HUDEP-2 (cell line): ENCODE data around the gene SLC35C1.
"Not testable (repeated sequence)": the region's sequence is repeated elsewhere in the genome, so short reads cannot be mapped to it uniquely, and the experiment has no call there.

Experiments
- DNase-seq, 76 experiments: peaks; one replicate each; lab custom pipeline; 2025; ENCODE audit not compliant: unreplicated experiment in 76 of 76; lab: John Stamatoyannopoulos, UW

The SLC35C1 gene

GRCh38 chr11:45786272-45786671 is 18.7 kb upstream of the SLC35C1 start:
- DNase-seq = no peak

DNA sequence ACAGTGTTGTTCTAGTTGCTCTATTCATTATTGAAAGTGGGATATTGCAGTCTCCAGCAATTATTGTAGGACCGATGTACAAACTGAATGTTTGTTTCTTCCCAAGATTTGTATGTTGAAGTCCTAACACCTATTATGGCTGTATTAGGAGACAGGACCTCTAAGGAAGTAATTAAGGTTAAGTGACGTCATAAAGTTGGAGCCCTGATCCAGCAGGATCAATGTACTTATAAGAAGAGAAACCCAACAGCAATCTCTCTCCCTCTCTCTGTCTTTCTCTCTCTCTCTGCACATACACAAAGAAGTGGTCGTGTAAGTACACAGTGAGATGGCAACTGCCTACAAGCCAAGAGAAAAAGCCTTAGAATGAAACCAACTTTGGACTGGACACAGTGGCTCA is 16.1 kb upstream of the SLC35C1 start:
- no peak for DNase-seq

GRCh38 chr11:45791524-45791923 is 13.4 kb upstream of the SLC35C1 start:
- DNase-seq = no peak

DNA sequence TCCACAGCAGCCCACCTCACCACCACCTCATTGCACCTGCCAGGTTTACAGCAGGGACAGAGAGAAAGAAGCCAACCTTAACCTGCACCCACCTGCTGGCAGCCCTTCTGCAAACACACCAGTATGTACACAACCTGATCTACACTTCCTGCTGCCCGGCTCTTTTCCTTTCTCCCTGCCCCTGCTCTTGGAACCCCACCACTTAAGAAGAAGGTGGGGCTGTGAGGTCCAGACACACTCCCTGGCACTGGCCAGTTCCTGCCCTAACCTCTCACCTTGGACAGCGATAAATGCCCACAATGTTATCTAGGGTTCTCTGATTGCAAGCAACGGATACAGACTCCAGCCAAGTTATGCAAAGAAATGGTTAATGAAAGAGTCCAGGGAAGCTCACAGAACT is 10.8 kb upstream of the SLC35C1 start:
- DNase-seq = no peak

DNA sequence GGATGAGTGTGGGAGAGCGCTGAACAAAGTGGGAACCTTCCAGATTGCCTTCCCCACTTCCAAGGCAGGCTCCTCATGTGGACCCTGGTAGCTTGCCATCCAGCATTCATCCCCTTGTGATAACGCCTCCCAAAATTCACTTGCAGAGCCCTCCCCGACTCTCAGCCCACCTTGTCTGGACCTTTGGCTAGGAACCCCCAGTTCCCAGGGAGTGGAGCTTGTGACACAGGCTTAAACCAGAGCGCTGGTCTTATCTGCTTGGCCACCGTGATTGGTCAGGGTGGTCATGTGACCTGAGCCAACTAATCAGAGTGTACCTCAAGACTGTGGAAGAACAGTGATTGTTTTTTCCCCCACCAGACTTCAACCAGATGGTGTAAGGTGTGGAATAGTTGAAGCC is 9.6 kb upstream of the SLC35C1 start:
- no peak for DNase-seq

DNA sequence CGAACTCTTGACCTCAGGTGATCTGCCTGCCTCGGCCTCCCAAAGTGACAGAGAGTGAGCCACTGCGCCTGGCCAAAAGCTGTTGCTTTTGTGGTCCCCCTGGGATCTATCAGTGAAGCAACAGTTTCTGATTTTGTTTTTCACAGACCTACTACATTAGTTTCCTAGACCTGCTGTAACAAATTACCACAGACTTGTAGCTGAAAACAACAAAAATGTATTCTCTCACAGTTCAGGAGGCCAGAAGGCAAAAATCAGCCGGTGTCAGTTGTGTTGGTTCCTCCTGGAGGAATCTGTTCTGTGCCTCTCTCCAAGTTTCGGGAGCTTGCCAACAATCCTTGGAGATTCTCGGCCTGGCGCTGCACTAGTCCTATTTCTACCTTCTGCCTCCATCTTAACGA is 8.5 kb upstream of the SLC35C1 start:
- no peak for DNase-seq

DNA sequence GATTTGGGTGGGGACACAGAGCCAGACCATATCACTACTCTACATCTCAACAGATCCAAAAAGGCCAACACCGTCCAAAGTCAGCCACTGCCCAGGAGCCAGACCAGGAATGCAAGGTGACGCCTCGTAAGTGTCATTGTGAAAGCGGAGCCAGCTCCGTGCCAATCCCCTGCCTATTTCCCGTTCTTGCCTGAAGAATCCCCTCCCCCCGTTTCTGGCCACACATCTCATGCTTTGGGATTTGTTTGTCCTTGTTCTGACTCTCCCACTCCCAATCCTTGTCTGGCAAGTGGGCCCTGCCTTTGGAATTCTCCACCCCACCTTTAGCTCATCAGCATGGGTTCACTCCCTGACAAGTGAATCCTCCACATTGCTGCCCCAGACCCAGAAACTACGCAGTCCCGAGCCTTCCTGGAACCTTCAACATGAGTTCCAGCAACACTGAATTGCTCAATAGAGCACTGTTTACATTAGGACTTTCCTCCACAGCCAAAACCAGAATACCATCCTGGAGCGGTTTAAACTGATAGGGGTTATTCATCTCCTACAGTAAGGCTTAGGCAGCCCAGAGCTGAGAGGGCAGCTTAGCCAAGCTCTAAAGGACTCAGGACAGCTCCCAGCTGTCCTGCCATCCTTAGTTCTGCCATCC is 6.0 kb upstream of the SLC35C1 start:
- peak in 3 of 76 experiments; percentile 7 to 32 (median 10) for DNase-seq

GRCh38 chr11:45799562-45799961 is 5.4 kb upstream of the SLC35C1 start:
- DNase-seq = no peak

GRCh38 chr11:45800261-45800660 is 4.7 kb upstream of the SLC35C1 start:
- no peak for DNase-seq

DNA sequence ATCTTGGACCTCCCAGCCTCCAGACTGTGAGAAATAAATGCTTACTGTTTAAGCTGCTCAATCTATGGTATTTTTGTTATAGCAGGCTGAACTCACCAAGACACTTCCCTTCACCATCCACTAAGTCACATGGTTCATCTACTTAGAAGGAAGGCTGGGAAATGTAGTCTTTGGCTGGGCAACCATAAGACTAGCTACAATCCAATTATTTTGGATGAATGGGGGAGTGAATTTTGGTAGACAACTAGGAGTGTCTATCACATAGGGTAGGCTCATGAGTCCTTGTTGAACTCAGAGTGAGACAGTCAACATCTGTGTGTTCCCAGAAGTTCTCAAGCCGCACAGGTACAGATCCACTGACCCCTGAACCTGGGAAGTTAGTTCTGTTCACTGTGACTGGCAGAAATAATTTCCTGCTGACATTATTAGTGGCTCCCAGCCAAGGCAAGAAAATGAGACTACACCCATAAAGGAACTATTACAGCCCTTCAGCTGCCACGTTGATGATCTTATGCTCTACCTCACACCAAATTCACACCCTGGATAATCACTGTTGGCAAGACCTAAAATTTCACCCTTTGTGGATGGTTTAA is 3.1 kb upstream of the SLC35C1 start:
- DNase-seq = peak in 4 of 76 experiments; percentile 4 to 29 (median 18)

- DNase-seq = no peak
Observed at GRCh38 chr11:45802531-45803317, 2.2 kb upstream of the SLC35C1 start.

DNA sequence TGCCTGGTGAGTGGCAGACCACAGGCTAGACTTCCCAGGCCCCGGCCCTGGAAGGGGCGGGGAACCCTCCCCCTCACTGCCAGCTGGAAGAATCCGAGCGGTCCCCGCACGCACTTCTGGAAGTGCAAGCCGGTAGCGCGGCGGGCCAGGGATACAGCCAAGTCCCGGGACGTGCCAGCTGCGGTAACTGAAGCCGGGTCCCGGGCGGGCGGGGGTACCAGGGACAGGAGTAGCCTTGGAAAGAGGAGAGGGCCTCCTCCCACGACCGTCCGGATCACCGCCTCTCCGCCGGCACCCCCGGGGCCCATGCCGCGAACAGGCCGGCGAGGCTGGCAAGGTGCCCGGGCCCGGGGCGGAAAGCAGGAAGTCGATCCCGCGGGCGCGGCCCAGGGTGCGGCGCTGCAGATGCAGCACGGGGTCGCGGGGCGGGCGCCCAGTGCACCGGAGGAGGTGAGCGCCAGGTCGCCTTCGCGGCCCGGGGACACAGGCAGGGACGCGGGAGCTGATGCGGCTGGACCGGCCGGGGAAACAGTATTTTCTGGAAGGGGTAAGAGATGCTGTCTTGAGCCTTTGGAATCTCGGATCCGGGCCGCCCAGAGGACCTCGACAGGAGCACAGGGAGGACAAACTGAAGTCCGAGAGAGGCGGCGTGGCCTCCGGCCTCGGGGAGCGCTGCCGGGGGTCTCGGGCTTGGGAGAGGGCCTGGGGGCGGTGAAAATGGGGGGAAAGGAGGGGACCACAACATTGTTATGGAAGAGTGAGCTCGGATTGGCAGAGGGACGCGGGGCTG is 783 bp upstream of the SLC35C1 start:
- peak in 37 of 76 experiments; percentile 5 to 56 (median 31) for DNase-seq

GRCh38 chr11:45805305-45806071 is 539 bp downstream of the SLC35C1 start:
- DNase-seq = peak in 3 of 76 experiments; percentile 44 to 66 (median 59)

- DNase-seq = no peak
Observed at GRCh38 chr11:45806072-45806933, 1.4 kb downstream of the SLC35C1 start.

- no peak for DNase-seq
Observed at GRCh38 chr11:45806937-45807791, 2.2 kb downstream of the SLC35C1 start.

DNA sequence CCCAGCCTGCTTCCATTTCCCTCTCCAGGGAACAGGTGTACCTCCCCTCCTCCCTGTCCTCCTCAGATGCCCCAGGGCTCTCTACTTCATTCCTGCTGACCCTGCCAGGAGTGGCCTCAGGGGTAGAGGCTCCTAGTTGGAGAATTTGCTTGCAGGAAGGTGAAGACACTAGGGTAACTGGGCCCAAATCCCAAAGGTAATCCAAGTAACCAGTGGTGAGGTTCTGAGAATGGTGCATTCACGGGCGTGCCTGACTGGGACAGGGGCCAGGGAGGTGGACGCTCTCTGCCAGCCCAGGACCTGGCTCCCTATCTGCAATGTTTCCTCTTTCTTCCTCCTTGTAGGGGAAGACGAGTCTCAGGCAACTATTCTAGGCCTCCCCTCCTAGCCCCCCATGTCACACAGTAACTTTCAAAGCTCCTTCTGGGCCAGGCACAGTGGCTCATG is 2.9 kb downstream of the SLC35C1 start:
- no peak for DNase-seq

DNA sequence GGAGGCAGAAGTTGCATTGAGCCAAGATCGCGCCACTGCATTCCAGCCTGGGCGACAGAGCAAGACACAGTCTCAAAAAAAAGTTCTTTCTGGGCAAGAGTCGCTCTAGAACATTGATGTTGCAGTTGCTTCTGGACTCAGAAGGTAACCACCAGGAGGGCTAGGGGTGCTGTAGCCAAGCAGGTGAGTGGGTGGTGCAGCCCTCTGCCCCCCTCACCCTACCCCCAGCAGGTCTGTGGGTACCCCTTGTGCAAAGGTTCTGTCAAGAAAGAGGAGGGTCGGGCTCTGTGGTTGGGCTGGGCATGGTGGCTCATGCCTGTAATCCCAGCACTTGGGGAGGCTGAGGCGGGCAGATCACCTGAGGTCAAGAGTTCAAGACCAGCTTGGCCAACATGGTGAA is 3.5 kb downstream of the SLC35C1 start:
- DNase-seq = not testable (repeated sequence)
